Rectal smooth muscle tissue (tissue), 1 donor: ENCODE results near the gene PDZD2.

Experiments used
- H3K27ac ChIP-seq: one replicate; pipeline ENCODE4 v1.7.0; 2013; ENCODE audit warnings: low read depth, low read length, inconsistent platforms
- H3K27me3 ChIP-seq: one replicate; pipeline ENCODE4 v1.7.0; 2013; ENCODE audit warnings: low read length; ENCODE audit not compliant: control insufficient read depth, insufficient read depth
- H3K36me3 ChIP-seq: one replicate; pipeline ENCODE4 v1.7.0; 2013; ENCODE audit warnings: low read length; ENCODE audit not compliant: control insufficient read depth, insufficient read depth
- H3K4me1 ChIP-seq: one replicate; pipeline ENCODE4 v1.7.0; 2013; ENCODE audit warnings: low read length; ENCODE audit not compliant: control insufficient read depth, insufficient read depth
- H3K4me3 ChIP-seq: one replicate; pipeline ENCODE4 v1.7.0; 2013; ENCODE audit warnings: low read length
- H3K9ac ChIP-seq: one replicate; pipeline ENCODE4 v1.7.0; 2013; ENCODE audit warnings: low read length

The PDZD2 gene

DNA sequence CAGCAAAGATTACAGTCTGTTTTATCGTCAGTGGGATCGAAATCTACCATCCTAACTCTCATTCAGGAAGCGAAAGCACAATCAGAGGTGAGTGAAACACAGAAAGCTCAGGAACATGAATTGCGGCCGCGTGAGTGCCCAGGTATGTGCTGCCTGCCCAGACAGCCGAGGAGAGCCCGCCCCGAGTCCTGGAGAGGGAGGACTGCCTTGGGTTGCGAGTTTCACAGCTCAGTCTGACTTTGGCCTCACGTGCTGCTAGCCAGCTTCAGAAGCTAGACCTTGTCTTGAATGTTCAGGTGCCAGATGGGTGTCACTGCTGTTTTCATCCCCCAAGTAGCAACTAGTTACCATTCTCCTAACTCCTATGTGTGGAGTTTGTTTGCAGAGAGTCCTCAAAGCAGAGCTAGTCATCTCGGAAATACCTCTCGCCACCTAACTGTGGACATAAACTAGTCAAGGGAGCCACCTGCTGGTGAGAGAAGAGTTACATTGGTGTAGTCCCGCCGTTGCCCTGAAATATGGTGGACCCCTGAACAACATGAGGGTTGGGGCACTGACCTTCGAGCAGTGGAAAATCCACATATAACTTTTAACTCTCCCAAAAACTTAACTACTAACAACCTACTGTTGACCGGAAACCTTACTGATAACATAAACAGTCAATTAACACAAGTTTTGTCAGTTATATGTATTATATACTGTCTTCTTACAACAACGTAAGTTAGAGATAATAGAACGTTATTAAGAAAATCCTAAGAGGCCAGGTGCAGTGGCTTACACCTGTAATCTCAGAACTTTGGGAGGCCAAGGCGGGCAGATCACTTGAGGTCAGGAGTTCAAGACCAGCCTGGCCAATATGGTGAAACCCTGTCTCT is 454.2 kb downstream of the PDZD2 start:
- H3K36me3 ChIP-seq: no peaks in the 10 kb centered on the region
- H3K27me3 ChIP-seq: no peaks in the 10 kb centered on the region
- H3K4me1 ChIP-seq: peaks cover 5% of the 10 kb centered on the region
- no peak overlapping the region for H3K9ac ChIP-seq
- H3K4me3 ChIP-seq: no peak overlapping the region
- no peak overlapping the region for H3K27ac ChIP-seq

DNA sequence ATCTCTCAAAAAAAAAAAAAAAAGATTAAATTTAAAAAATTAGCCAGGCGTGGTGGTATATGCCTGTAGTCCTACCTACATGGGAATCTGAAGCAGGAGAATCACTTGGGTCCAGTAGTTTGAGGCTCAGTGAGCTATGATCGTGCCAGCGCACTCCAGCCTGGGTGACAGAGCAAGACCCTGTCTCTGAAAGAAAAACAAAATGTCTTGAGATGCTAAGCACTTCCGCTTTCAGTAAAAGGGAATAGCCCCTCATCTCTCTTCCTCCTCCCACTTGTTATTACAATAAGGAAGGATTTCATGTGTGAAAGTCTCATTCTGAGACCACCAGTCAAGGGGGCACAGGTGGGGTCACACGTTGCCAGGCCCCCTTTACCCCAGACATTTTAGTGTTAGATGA is 455.8 kb downstream of the PDZD2 start:
- H3K4me3 ChIP-seq: no peak overlapping the region
- H3K9ac ChIP-seq: no peak overlapping the region
- H3K27ac ChIP-seq: no peak overlapping the region
- H3K4me1 ChIP-seq: peaks cover 17% of the 10 kb centered on the region
- H3K27me3 ChIP-seq: no peaks in the 10 kb centered on the region
- no peaks in the 10 kb centered on the region for H3K36me3 ChIP-seq

DNA sequence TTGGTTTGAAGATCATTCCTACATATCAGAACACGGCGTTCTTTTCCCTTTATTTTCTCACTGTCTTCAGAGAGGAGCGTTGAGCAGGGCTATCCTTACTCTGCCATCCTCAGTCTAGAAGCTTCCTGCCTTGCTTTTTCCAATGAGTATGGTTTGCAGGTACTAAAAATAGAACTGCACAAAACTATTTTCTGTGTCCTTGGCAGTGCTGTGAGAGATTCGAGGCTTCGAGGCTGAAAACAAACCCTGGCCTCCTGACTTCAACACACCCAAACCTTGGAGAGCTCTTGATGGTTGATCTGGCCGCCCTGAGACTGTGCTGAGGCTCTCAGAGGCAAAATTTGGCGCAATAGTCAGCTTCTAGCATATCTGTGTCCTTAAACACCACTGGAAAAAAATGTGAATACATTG is 456.3 kb downstream of the PDZD2 start:
- Histone ChIP-seq H3K27me3 (no peaks in the 10 kb centered on the region), H3K9ac (no peak overlapping the region), H3K4me1 (peaks cover 17% of the 10 kb centered on the region), H3K4me3 (no peak overlapping the region), H3K27ac (no peak overlapping the region), H3K36me3 (no peaks in the 10 kb centered on the region)

DNA sequence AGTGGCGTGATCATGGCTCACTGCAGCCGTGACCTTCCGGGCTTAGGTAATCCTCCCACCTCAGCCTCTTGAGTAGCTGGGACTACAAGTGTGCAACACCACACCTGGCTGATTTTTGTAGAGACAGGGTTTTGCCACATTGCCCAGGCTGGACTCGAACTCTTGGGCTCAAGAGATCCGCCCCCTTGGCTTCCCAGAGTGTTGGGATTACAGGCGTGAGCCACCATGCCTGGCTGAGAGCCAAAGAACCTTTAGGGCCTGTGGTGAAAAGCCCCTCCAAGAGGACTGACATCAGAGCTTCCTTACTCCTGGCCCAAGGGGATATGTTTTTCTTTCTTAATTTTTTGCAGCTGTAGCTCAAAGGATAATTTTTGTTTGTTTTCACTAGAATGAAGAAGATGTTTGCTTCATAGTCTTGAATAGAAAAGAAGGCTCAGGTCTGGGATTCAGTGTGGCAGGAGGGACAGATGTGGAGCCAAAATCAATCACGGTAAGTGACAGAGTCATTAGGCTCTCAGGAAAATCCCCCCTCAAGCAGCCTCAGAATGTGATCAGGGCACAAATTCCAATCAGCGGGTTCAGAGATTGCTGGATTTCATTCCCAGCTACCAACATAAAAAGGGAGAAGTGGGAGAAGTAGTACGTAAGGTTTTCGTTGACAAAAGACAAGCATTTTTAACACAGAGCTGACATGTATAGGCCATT is 458.1 kb downstream of the PDZD2 start:
- peaks cover 7% of the 10 kb centered on the region for H3K36me3 ChIP-seq
- no peaks in the 10 kb centered on the region for H3K27me3 ChIP-seq
- no peak overlapping the region for H3K27ac ChIP-seq
- H3K9ac ChIP-seq: no peak overlapping the region
- peaks cover 17% of the 10 kb centered on the region for H3K4me1 ChIP-seq
- H3K4me3 ChIP-seq: no peak overlapping the region

DNA sequence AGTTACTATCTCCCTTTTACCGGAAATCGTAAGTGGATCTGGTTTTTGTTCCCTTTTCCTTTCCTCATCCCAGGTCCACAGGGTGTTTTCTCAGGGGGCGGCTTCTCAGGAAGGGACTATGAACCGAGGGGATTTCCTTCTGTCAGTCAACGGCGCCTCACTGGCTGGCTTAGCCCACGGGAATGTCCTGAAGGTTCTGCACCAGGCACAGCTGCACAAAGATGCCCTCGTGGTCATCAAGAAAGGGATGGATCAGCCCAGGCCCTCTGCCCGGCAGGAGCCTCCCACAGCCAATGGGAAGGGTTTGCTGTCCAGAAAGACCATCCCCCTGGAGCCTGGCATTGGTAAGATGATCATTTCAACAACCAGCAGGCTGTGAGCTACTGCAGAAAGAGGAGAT is 459.4 kb downstream of the PDZD2 start:
- peaks cover 17% of the 10 kb centered on the region for H3K4me1 ChIP-seq
- H3K9ac ChIP-seq: no peak overlapping the region
- peaks cover 7% of the 10 kb centered on the region for H3K36me3 ChIP-seq
- no peaks in the 10 kb centered on the region for H3K27me3 ChIP-seq
- H3K27ac ChIP-seq: peak overlapping the region; percentile 60
- H3K4me3 ChIP-seq: no peak overlapping the region

DNA sequence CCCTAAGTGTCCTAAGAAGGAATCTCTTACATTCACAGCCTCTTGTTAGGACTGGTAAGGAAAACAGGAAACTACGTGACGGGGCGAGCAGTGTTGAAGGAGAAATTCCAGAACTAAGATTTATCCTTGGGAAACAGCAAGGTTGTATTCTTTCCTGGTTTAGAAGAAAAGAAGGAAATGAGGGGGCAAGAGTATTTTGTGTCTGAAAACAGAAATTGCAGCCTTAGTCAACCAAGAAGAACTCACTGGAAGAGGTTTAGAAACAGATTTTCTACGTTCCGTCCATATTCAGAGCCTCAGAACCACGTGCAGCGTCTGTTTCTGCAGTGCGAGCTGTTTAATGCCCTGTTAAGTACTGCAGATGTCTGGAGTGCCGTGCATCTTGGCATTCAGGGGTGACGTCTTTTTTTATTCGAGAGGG is 460.0 kb downstream of the PDZD2 start:
- Histone ChIP-seq H3K27me3 (no peaks in the 10 kb centered on the region), H3K36me3 (peaks cover 12% of the 10 kb centered on the region), H3K4me1 (peaks cover 17% of the 10 kb centered on the region), H3K9ac (no peak overlapping the region), H3K4me3 (no peak overlapping the region), H3K27ac (peak overlapping the region; percentile 60)

DNA sequence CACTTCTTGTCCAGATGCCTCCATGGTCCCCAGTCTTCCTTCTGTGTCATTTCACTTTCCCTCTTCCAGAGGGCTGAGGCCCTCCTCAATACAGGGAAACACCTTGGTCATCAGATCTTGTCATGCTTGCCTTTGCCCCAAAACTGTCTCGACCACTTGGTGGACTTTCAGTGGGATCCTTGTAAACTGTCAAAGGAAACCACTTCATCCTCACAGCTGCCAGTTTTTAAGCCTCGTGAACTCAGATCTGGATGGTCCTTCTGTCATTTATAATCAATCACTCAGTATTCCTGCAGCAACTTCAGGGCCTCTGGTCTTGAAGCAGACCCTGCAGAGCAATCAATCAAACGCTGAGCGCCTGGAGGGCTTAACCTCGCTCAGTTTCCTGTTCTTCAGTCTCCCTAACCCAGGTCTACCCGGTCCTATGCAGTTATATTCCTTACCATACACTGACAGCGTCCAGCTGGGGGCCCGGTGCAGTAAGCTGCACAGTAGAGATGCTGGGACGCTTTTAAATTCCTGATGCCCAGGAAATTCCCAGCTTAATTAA is 460.6 kb downstream of the PDZD2 start:
- no peaks in the 10 kb centered on the region for H3K27me3 ChIP-seq
- H3K27ac ChIP-seq: peak overlapping the region; percentile 60
- peaks cover 17% of the 10 kb centered on the region for H3K4me1 ChIP-seq
- H3K9ac ChIP-seq: no peak overlapping the region
- peaks cover 12% of the 10 kb centered on the region for H3K36me3 ChIP-seq
- no peak overlapping the region for H3K4me3 ChIP-seq

DNA sequence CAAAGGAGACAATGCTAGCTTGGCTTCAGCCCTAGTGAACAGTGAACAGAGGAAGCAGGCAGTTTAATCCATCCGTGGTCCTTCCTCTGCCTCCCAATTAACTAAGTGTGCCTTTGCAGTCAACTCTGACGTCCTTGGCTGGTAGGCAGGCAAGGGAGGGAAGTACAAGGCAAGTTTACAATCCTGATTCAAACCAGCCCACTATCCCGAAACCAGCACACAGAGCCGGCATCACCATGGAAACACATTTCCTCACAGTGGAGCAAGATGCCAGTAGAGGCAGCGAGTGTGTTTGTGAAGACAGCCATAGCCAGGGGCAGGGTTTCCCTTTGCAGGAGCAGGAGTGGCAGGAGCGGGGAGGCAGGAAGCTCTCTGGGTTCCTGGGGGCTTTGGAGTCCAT is 461.3 kb downstream of the PDZD2 start:
- Histone ChIP-seq H3K36me3 (peaks cover 12% of the 10 kb centered on the region), H3K4me1 (peaks cover 13% of the 10 kb centered on the region), H3K9ac (no peak overlapping the region), H3K27ac (peak overlapping the region; percentile 60), H3K4me3 (no peak overlapping the region), H3K27me3 (no peaks in the 10 kb centered on the region)

DNA sequence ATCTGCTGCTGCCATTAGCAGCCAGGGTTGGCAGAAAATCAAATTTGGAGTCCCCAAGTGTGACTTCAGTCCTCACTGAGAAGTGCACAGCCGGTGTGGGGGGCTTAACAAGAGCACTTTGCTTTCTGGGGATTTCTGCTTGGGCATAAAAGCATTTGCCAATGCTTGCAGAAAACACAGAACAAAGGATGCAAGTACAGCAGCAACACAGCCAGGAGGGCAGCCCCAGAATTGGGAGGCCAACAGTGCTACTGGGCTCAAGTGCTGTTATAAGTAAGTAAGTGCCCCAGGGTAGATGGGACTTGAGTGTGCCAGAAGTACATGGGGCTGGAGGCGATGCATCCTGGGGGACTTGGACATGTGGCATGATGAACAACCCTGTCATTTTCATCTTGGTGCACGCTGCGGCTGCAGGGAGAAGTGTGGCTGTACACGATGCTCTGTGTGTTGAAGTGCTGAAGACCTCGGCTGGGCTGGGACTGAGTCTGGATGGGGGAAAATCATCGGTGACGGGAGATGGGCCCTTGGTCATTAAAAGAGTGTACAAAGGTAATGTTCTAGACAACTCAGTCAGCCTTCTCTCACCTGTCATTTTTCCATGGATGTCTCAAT is 461.9 kb downstream of the PDZD2 start:
- H3K27ac ChIP-seq: no peak overlapping the region
- no peak overlapping the region for H3K4me3 ChIP-seq
- H3K9ac ChIP-seq: no peak overlapping the region
- H3K27me3 ChIP-seq: no peaks in the 10 kb centered on the region
- H3K4me1 ChIP-seq: peaks cover 13% of the 10 kb centered on the region
- H3K36me3 ChIP-seq: peaks cover 12% of the 10 kb centered on the region

DNA sequence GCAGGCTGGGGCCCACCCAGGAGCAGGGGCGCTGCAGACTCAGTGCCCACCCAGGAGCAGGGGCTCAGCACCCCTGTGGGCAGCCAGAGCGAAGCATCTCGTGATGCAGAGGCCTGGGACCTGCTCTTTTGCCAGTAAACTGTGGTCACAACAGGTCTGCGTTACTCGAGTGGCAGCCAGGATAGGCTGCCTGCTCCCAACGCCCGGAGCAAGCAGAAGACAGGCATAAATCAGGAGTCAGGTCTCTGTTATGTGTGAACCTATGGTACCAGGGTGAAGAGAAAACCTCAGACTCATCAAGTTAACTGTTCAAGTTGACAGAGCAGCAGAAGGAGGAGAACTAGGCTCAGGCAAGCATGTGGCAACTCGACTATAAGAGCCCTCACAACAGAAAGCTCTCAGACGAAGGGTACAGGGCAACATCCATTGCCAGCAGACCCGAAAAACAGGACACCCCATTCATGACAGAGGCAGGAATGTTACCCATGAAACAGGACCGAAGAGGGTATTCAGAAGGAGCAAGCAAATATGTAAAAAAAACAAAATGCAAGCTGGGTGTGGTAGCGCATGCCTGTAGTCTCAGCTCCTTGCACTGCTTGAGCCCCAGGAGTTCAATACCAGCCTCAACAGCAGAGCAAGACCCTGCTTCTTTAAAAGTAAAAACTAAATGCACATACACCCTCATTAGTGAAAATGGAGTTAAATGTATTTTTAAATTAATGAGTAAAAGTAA is 463.5 kb downstream of the PDZD2 start:
- H3K36me3 ChIP-seq: peaks cover 16% of the 10 kb centered on the region
- H3K27ac ChIP-seq: no peak overlapping the region
- no peaks in the 10 kb centered on the region for H3K27me3 ChIP-seq
- peaks cover 13% of the 10 kb centered on the region for H3K4me1 ChIP-seq
- H3K9ac ChIP-seq: no peak overlapping the region
- no peak overlapping the region for H3K4me3 ChIP-seq

DNA sequence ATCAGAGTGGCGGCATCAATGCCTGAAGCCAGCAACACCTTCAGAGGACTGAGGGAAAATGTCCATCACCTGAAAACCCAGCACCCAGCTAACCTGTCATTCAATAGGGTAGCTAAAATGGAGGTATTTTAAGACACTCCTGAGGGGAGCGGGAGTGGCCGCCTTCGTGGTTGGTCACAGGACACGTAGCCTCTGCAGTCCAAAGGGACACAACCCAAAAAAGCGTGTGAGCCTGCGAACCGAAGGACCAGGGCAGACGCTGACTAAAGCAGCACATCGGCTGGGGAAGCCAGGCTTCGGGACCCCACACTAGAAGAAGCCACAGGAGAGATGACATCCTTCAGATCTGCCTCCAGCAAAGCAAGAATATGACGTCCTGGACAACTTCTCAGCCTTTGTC is 464.6 kb downstream of the PDZD2 start:
- Histone ChIP-seq H3K4me1 (peaks cover 9% of the 10 kb centered on the region), H3K36me3 (peaks cover 16% of the 10 kb centered on the region), H3K27ac (no peak overlapping the region), H3K27me3 (no peaks in the 10 kb centered on the region), H3K9ac (no peak overlapping the region), H3K4me3 (no peak overlapping the region)

DNA sequence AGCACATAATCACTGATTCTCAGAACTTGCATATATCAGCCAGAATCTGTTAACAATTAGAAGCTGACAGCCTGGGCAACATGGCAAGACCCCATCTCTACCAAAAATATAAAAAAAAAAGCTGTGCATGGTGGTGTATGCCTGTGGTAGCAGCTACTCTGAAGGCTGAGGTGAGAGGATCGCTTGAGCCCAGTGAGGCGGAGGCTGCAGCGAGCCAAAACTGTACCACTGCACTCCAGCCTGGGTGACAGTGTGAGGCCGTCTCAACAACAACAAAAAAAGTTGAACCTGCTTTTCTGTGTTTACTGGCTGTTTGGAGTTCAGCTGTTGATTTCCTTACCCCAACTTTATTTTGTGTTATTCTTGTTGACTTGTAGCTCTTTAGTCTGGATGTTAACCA is 468.4 kb downstream of the PDZD2 start:
- Histone ChIP-seq H3K27me3 (no peaks in the 10 kb centered on the region), H3K4me1 (no peaks in the 10 kb centered on the region), H3K27ac (no peak overlapping the region), H3K36me3 (peaks cover 21% of the 10 kb centered on the region), H3K9ac (no peak overlapping the region), H3K4me3 (no peak overlapping the region)
